NCI-H345 (cell line): ENCODE measurements around the gene DYNC1H1.
A peak's percentile ranks its signal among the peaks of the same experiment; 100 is the strongest.
"Not testable (repeated sequence)": the region's sequence is repeated elsewhere in the genome, so short reads cannot be mapped to it uniquely, and the experiment has no call there.

ENCODE experiments used
- DNase-seq: peaks from one replicate; lab custom pipeline; 2025; lab: John Stamatoyannopoulos, UW

The DYNC1H1 gene

DNA sequence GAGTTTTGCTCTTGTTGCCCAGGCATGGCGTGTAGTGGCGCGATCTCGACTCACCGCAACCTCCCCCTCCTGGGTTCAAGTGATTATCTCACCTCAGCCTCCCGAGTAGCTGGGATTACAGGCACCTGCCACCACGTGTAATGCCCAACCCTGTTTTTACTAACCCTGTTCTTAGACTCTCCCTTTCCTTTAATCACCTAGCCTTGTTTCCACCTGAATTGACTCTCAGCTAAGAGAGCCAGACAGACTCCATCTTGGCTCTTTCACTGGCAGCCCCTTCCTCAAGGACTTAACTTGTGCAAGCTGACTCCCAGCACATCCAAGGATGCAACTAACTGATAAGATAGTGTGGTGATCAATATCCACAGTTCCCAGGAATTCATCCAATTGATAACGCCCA, 100.2 kb downstream of the DYNC1H1 start:
- DNase-seq = not testable (repeated sequence)

DNA sequence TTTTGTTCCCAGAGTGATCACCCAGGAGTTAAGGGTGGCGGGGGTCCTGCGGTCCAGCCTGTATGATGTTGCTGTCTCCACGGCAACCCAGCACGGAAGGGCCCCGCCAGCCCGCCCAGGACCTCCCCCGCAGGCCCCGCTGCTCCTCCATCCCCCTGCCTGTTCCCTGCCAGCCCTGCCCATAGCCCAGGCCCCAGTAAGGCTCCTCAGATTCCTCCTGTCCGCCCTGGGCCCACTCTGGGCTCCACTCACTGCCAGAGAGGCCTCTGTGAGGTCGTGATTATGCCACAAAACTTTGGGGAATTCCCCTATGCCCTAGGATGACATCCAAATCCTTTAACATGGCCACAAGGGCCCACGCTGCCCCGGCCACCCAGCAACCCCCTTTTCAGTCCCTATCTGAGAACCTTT, 101.7 kb downstream of the DYNC1H1 start:
- DNase-seq = no peak

DNA sequence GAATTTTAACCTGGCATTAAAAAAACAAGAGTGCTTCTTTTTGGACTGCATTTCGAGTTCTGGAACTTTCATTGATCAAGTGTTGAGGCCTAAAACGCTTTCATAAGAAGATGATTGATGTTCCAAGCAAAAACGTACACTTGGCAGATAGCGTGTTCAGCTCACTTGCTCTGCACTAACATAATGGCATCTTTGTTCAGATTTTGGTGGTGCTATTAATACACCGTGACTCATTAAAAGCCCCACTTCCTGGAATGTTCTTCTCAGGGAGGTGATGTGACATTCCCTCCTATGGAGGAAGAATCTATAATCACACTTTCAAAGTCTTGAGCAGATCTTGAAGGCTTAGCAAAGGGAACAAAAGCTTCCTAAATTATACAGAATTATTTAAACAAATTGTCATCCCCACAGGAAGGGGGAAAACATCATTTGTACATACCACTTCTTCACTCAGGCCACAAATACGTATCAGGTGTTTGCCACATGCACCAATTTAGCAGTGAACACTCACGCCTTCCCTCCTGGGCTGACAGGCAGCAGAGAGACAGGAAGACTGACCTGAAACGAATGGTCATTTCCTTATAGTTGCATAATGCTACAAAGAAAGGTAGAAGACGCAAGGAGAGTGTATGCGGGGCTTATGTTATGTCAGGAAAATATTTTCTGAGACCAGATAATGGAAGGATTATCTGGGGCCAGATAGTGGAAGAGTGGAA, 107.1 kb downstream of the DYNC1H1 start:
- DNase-seq = no peak

DNA sequence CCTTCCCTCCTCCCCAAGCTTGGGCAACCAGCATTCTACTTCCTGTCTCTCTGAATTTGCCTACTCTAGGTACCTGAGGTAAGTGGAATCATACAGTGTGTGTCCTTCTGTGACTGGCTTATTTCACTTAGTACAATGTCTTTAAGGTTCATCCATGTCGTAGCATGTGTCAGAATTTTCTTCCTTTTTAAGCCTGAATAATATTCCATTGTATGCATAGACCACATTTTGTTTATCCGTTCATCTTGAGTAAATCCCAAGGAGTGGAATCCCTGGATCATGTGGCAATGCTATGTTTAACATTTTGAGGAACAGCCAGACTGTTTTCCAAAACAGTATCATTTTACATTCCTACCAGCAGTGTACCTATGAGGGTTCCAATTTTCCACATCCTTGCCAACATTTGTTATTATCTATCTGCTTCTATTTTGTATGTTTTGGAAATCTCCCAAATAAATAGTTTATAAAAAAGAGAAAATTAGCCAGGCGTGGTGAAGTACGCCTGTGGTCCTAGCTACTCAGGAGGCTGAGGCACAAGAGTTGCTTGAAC, 110.1 kb downstream of the DYNC1H1 start:
- no peak for DNase-seq

DNA sequence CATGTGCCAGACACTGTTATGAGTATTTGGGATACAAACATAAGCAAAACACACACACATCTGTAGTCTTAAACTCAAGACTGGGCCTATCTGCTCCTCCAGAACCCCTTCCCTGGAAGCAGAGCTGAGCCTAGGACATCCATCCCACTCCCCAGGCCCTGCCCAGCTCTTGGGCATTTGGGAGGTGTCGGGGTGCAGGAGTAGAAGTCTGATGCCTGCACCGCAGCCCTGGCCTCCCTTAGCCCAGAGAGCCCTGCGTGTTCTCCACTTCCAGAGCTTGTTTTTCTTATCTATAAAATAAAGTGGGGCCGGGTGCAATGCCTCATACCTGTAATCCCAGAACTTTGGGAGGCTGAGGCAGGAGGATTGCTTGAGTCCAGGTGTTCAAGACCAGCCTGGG, 110.8 kb downstream of the DYNC1H1 start:
- no peak for DNase-seq

DNA sequence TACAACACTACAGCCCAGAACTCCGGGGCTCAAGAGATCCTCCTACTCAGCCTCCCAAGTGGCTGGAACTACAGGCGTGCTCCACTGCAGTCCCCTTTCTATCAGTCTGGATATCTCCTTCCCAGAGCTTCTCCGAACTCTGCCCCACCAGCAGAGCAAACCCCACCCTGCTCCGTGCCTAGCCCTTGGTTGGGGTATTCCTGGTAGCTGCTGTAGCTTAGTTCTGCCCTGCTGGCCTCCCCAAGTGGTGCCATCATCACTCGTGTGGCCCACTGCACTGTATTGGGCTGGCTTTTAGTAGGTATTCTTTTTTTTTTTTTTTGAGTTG, 113.0 kb downstream of the DYNC1H1 start:
- no peak for DNase-seq

DNA sequence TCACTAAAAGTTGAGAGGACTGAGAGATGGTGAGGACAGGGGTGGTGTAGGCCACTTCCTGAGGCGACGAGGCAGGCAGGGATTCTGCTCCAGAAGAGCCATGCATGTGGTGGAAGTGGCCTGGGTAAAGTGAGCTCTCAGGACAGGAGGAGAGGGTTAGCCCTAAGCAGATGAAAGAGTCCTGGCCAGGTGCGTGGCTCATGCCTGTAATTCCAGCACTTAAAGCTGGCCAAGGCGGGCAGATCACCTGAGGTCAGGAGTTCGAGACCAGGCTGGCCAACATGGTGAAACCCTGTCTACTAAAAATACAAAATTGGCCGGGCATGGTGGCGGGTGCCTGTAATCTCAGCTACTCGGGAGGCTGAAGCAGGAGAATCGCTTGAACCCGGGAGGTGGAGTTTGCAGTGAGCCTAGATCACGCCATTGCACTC, 114.0 kb downstream of the DYNC1H1 start:
- DNase-seq = not testable (repeated sequence)

DNA sequence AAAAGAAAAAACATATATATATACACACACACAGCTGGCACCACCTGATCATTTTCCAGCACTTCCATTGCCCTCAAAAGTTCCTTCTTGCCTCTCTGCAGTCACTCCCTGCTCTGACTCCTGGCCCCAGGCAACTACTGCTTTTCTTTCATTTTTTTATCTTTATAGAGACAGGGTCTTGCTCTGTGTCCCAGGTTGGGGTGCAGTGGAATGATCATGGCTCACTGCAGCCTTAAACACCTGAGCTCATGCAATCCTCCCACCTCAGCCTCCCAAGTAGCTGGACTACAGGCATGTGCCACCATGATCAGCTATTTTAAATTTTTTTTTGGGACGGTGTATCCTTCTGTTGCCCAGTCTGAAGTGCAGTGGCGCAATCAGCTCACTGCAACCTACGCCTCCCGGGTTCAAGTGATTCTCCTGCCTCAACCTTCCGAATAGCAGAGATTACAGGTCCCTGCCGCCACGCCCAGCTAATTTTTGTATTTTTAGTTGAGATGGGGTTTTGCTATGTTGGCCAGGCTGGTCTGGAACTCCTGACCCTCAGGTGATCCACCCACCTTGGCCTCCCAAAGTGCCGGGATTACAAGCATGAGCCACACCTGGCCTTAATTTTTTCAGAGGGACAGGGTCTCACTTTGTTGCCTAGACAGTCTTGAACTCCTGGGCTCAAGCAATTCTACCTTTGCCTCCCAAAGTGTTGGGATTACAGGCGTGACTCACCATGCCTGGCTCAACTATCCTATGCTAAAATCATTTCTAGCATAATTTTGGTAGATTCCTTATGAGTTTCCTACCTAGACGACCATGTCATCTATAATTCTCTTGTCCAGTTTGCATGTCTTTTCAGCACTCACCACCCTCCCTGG, 114.7 kb downstream of the DYNC1H1 start:
- no peak for DNase-seq

DNA sequence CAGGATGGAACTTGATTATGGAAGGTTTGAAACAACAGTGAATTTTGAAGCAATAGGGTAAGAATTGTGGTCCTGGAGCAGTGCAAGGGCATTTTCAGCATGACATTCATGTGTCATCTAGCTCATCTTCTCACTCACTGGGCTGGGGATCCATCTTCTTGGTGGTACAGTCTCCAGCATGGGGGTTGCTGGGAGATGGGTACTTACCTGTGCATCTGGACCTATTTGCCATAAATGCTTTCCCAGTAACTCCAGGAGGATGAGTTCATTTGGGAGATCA, 115.3 kb downstream of the DYNC1H1 start:
- DNase-seq = no peak

DNA sequence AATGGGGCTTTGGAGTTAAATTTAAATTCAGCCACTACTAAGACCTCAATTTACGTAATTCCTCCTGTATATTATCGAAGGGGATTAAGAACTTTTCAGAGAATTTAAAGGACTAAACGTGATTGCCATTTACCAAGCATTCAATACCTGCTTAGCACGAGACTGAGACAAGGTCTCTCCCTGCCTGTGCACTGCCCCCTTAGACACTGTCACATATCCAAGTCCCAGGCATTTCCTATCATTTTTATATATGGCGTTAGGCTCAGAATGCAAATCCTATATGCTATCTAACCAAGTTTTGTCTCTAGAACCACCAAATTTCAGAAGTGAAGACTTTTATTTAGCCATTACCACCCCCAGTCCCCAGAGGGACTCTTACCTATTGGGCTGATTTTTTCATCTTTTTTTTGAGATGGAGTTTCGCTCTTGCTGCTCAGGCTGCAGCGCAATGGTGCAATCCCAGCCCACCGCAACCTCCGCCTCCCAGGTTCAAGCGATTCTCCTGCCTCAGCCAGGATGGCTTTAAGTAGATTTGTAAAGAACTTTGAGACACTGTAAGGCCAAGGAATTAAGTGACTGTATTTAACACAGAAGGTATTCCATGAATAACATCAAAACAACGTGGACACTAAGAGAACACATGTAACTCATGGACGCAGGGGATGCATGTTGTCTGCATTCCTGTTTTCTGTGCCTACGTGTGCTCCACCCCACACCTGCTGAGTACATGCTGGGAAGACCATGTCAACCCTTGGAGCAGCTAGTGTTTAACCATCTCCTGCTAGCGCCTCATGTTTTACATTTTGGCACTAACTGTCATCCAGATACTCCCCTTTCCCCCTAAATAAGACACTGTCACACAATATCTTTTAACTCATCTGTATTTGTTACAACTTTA, 116.1 kb downstream of the DYNC1H1 start:
- DNase-seq = peak; percentile 19

DNA sequence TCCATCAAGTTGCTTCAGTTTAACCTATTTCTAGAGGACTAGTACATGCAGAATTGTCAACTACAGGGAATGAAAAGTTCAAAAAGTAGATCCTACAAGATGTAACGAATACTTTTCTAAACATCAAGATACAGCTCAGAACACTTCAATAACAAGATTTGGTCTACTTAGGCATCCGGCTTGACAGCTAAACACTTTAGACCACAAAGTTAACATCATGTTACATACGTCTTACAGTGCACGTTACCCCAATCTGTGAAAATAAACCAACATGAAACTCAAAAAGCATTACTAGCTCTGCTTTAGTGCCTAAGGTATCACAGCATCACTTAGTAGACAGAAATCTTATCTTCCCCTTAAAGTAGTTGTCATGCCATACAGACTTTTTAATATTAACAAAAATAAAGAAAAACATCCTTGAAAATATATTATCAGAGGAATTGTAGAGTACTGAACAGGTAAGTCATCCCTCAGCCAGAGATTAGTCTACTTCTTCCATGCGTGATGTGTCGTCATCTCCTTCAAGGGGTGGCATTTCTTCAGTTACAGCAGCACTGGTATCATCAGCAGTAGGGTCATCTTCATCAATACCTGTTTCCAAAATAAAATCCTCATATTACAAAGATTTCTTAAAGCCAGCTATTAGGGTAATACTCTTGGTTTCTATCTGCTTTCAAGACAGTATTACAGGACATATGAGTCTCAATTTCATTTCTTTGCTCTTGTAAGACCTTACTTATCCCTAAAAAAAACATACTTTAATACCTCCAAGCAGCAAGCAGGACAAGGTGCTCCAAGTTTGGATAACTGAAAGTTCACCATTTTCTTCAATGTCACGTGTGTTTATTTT, 117.1 kb downstream of the DYNC1H1 start:
- no peak for DNase-seq

DNA sequence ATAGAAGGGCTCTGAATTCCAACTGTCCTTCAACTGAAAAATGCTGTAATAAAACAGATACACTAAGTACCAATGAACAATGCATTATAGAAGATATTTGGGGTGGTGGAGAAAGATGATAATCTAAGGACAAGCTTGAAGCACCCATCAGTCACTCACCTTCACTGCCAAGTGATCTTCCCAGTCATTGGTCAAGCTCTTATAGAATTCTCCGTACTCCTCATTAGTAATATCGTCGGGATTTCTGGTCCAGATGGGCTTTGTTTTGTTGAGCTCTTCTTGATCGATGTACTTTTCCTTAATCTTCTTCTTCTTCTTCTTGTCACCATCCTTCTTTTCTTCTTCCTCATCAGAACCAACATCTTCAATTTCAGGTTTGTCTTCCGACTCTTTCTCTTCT, 120.1 kb downstream of the DYNC1H1 start:
- not testable (repeated sequence) for DNase-seq

DNA sequence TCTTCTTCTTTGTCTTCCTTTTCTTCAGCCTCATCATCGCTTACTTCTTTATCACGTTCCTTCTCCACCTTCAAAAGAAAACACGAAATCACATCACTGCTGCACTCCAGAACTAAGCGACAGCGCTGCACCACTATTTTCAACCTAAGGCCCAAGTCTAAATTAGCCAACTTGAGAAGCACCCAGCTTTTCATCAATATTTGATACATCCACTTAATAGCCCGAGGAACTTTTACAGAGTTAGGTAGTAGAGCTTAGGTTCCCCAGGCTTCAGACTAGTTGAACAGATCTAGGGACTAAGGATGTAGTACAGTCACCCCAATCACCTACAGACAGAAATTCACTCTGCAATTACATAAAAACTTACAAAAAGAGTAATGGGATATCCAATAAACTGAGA, 120.6 kb downstream of the DYNC1H1 start:
- DNase-seq = no peak

DNA sequence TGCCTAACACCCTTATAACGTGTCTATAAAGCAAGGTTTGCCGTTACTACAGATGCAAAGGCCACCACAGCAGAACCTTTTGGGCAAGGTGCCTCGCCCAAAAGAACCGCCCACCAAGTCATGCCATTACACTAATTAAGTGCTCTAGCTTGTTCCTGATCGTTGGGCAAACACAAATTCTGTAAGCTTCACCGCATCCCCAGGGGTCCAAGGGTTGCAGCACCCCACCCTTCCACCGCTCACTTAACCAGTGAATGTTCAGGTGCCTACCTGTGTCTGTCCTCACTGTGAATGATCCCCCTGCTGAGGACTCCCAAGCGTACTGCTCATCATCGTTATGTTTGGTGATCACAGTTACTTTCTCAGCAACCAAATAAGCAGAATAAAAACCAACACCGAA, 121.1 kb downstream of the DYNC1H1 start:
- DNase-seq = peak; percentile 20

DNA sequence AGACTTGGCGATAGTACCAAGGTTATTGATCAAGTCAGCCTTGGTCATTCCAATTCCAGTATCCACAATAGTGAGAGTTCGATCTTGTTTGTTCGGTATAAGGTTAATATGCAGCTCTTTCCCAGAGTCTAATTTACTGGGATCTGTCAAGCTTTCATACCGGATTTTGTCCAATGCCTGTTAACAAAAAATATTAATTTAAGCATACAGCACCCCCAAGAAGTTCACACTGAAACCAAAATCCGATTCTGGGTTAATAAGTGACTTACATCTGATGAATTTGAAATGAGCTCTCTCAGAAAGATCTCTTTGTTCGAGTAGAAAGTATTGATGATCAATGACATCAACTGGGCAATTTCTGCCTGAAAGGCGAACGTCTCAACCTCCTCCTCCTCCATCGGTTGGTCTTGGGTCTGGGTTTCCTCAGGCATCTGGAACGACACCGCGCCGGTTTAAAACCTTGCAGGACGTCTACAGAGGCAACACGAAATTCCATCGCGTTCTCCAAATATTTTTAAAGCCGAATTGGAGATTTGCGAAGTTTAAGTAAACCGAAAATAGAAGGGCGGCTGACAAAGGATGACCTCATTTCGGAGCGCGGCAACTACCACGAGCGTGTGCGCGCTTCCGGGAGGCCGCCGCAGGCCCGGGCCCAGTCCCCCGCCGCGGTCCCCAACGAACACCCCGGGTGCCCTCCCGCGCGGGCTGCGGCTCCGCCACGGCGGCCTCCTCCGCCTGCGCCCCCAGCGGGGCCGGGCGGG, 121.8 kb downstream of the DYNC1H1 start:
- peak; percentile 55 for DNase-seq

DNA sequence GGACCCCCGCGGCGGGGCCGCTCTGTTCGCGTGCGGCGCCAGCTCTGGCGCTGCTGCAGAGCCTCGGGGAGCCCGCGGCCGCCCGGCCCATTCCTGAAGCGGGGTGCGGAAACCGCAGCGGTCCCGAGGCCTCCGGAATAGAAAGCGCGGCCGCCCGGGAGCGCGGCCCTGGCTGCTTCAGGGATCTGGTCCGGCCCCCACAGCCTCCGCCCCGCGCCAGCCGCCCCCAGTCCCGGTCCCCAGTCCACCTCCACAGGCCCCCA, 122.3 kb downstream of the DYNC1H1 start:
- DNase-seq = no peak

DNA sequence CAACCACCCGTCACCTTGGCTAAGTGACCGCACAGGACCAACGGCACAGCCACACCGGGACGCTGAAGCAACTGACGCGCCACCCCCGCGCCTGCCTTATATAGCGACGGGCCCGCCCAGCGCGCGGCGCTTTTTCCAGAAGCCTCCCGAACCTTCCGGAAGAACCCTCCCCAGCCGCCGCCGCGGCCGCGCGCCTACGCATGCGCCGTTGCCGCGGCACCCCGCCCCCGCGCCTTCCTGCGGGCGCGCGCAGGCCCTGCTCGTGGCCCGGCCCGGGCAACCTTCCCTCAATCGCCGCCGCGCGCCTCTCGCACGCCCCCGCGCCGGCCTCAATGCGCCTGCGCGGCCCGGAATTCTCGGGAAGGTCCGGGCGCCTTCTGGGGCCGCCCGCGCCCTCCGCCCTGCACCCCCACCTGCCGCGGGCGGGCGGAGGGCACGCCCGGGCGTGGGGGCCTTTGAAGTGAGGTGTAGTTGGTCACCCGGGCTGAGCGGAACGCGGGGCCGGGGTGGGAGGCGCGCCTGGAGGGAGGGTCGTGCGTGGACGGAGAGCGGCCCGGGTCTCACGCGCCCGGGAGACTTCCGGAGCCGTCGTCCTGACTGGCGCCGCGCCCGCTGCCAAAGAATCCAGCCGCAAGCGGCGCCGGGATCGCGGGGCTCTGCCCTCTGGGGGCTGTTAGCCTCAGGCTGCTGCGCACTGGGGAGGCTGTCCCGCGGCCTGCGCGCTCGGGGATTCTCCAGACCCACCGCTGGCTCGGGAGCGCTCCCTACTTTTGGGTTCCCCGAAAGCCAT, 122.8 kb downstream of the DYNC1H1 start, which contains the start of gene HSP90AA1:
HSP90AA1 (minus strand) TSS at position 73 of the 790 bp plus-strand sequence. CDS start 666 bp downstream, outside the sequence.
- peak; percentile 96 for DNase-seq

DNA sequence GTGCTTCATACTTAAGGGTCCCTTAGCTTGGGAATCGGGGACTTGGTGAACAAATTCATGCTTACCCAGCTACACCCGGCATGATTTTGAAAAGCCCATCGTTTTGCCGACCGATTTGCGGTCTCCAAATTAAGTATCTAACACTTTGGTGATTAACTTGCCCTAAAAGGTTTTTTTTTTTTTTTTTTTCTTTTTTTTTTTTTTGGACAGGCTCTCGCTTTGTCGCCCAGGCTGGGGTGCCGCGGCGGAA, 123.3 kb downstream of the DYNC1H1 start:
- DNase-seq = no peak

DNA sequence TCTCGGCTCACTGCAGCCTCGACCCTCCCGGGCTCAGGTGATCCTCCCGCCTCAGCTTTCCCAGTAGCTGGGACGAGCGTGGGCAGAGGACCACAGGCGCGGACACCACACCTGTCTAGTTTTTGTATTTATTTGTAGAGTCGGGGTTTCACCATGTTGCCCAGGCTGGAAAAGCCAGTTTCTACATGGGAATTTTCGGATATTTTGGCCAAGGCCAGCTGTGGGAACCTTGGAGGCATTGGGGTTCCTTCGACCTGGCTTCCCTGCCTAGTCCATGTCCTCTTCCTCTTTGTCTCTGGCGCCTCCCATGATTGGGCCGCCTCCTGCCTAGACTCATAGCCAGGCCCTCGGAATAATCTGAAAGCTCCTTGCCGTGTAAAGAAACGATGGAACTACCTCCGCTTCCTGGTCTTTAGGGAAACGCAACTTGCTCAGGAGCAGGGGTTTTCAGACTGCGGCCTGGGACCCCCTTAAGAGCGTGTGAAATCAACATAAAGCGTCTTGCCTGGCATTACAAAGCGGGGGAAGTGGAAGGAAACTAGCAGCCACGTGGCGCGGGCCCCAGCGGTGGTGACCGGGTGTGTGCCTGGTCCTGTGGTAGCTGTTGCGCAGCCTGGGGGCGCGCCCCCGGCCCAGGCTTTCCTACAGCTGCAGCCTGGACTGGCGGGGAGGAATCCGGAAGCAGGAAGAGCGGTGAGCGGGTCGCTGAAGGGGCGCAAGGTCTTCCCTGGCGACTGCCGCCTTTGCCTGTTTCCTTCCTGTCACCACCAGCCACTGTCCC, 123.8 kb downstream of the DYNC1H1 start:
- DNase-seq = no peak
